Measurements from ENCODE around the gene OFD1.

OFD1 gene

GRCh38 chrX:13752646-13753045 is 18.1 kb downstream of the OFD1 start:
- no peak for DNase-seq (ENCODE audit: low read depth, low spot score)

- DNase-seq (ENCODE audit: low read depth, low spot score) = no peak
These were observed 20.2 kb downstream of the OFD1 start for GRCh38 chrX:13754765-13755164.

GRCh38 chrX:13755254-13755653 is 20.7 kb downstream of the OFD1 start:
- no peak for DNase-seq (ENCODE audit: low read depth, low spot score)

GRCh38 chrX:13756381-13756780 is 21.8 kb downstream of the OFD1 start:
- DNase-seq (ENCODE audit: low read depth, low spot score) = no peak

- DNase-seq (ENCODE audit: low read depth, low spot score) = no peak
These were observed 24.7 kb downstream of the OFD1 start for GRCh38 chrX:13759152-13759718.

GRCh38 chrX:13760426-13760825 is 25.9 kb downstream of the OFD1 start:
- DNase-seq (ENCODE audit: low read depth, low spot score) = no peak

GRCh38 chrX:13761606-13762414 is 27.3 kb downstream of the OFD1 start:
- DNase-seq (ENCODE audit: low read depth, low spot score) = no peak

GRCh38 chrX:13763489-13763888 is 28.9 kb downstream of the OFD1 start:
- DNase-seq (ENCODE audit: low read depth, low spot score) = no peak

GRCh38 chrX:13764281-13764680 is 29.7 kb downstream of the OFD1 start:
- DNase-seq (ENCODE audit: low read depth, low spot score) = no peak

GRCh38 chrX:13764765-13765164 is 30.2 kb downstream of the OFD1 start:
- no peak for DNase-seq (ENCODE audit: low read depth, low spot score)

GRCh38 chrX:13768939-13769338 is 34.4 kb downstream of the OFD1 start:
- no peak for DNase-seq (ENCODE audit: low read depth, low spot score)

- DNase-seq (ENCODE audit: low read depth, low spot score) = no peak
These were observed 35.5 kb downstream of the OFD1 start for GRCh38 chrX:13770013-13770535.

GRCh38 chrX:13774696-13775095 is 40.1 kb downstream of the OFD1 start:
- DNase-seq (ENCODE audit: low read depth, low spot score) = no peak

GRCh38 chrX:13775837-13776236 is 41.3 kb downstream of the OFD1 start:
- no peak for DNase-seq (ENCODE audit: low read depth, low spot score)

- no peak for DNase-seq (ENCODE audit: low read depth, low spot score)
These were observed 41.8 kb downstream of the OFD1 start for GRCh38 chrX:13776387-13776786.

- no peak for DNase-seq (ENCODE audit: low read depth, low spot score)
These were observed 44.4 kb downstream of the OFD1 start for GRCh38 chrX:13778916-13779315.

- DNase-seq (ENCODE audit: low read depth, low spot score) = no peak
These were observed 46.4 kb downstream of the OFD1 start for GRCh38 chrX:13780868-13781427.

- no peak for DNase-seq (ENCODE audit: low read depth, low spot score)
These were observed 51.5 kb downstream of the OFD1 start for GRCh38 chrX:13786048-13786447.

GRCh38 chrX:13790206-13791131 is 55.9 kb downstream of the OFD1 start:
- peak; percentile 30 for DNase-seq (ENCODE audit: low read depth, low spot score)

GRCh38 chrX:13791145-13791544 is 56.6 kb downstream of the OFD1 start:
- DNase-seq (ENCODE audit: low read depth, low spot score) = no peak

- no peak for DNase-seq (ENCODE audit: low read depth, low spot score)
These were observed 57.0 kb downstream of the OFD1 start for GRCh38 chrX:13791559-13791958.

GRCh38 chrX:13793897-13794296 is 59.3 kb downstream of the OFD1 start:
- DNase-seq (ENCODE audit: low read depth, low spot score) = no peak
